ENCODE measurements around the gene EML1.

DNA sequence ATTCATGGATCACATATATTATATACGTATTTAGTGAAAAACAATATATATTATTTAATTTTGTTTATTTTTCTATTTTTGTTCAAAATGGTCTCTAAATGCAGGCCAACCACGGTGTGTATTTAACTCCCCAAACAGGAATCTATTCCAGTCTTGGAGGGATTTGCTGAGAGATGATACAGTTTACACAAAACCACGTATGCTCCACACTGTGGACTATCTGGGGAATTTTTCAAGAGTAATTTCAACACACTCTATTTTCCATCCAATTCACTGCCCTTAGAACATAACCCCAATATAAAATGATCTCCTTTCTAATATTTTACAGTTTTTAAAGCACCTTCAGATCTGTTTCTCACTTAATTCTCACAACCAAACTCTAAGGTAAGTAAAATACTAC, 15.3 kb downstream of the EML1 start:
- TF ChIP-seq, protein P1, sequence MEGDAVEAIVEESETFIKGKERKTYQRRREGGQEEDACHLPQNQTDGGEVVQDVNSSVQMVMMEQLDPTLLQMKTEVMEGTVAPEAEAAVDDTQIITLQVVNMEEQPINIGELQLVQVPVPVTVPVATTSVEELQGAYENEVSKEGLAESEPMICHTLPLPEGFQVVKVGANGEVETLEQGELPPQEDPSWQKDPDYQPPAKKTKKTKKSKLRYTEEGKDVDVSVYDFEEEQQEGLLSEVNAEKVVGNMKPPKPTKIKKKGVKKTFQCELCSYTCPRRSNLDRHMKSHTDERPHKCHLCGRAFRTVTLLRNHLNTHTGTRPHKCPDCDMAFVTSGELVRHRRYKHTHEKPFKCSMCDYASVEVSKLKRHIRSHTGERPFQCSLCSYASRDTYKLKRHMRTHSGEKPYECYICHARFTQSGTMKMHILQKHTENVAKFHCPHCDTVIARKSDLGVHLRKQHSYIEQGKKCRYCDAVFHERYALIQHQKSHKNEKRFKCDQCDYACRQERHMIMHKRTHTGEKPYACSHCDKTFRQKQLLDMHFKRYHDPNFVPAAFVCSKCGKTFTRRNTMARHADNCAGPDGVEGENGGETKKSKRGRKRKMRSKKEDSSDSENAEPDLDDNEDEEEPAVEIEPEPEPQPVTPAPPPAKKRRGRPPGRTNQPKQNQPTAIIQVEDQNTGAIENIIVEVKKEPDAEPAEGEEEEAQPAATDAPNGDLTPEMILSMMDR (CRISPR knock-in tag; IDR thresholded peaks at IDR 0.05): no peak
- TF ChIP-seq NR1H2 (CRISPR knock-in tag; IDR thresholded peaks at IDR 0.05; ENCODE audit: borderline replicate concordance, low read depth) (no peak), SMC3 (IDR thresholded peaks at IDR 0.05; ENCODE audit: low read length) (no peak), FOSL1 (CRISPR knock-in tag; IDR thresholded peaks at IDR 0.05; ENCODE audit: borderline replicate concordance) (no peak), GABPA (IDR thresholded peaks at IDR 0.05; ENCODE audit: low read depth, low read length) (no peak), GABPA (CRISPR knock-in tag; IDR thresholded peaks at IDR 0.05; ENCODE audit: low read depth) (no peak), CREB1 (IDR thresholded peaks at IDR 0.05) (no peak), CREB1 (CRISPR knock-in tag; IDR thresholded peaks at IDR 0.05) (no peak), SMAD3 (CRISPR knock-in tag; IDR thresholded peaks at IDR 0.05) (no peak), JUNB (CRISPR knock-in tag; IDR thresholded peaks at IDR 0.05; ENCODE audit: borderline replicate concordance) (no peak), PHF21A (CRISPR knock-in tag; IDR thresholded peaks at IDR 0.05) (no peak), CHD4 (IDR thresholded peaks at IDR 0.05; ENCODE audit: borderline replicate concordance, low read length) (no peak), ZFP82 (CRISPR knock-in tag; IDR thresholded peaks at IDR 0.05; ENCODE audit: borderline replicate concordance) (no peak), POLR2A (IDR thresholded peaks at IDR 0.05; ENCODE audit: insufficient read depth in 1 of 2, low read depth in 2 of 2, low read length in 2 of 2) (no peak)
